ENCODE measurements around the gene SPTBN5.

SPTBN5 gene

GRCh38 chr15:41798607-41799487 is 95.0 kb downstream of the SPTBN5 start:
- H3K4me3 ChIP-seq (ENCODE audit: low read depth, low read length): no peak overlapping the region
- no peaks in the 10 kb centered on the region for H3K4me1 ChIP-seq (ENCODE audit: control insufficient read depth, insufficient read depth, low read length)
- no peaks in the 10 kb centered on the region for H3K9me3 ChIP-seq (ENCODE audit: control insufficient read depth, insufficient read depth, low read length)
- H3K36me3 ChIP-seq (ENCODE audit: control insufficient read depth, insufficient read depth, low read length): no peaks in the 10 kb centered on the region
- no peak overlapping the region for H3K27ac ChIP-seq (ENCODE audit: low read depth, low read length)
- no peak overlapping the region for H3K9ac ChIP-seq (ENCODE audit: low read depth, low read length)
- no peaks in the 10 kb centered on the region for H3K27me3 ChIP-seq (ENCODE audit: control insufficient read depth, insufficient read depth, low read length)

Measured in HUES48 (cell line).